HG02973 (cell line): ENCODE measurements around the gene EPHB2.

Experiments
- ATAC-seq: cut with Tn5 transposase; IDR thresholded peaks from one replicate; pipeline ENCODE4 v1.9.1; 2021; ENCODE audit warnings: moderate library complexity; ENCODE audit not compliant: unreplicated experiment

The EPHB2 gene

GRCh38 chr1:22796642-22797041, 86.0 kb downstream of the EPHB2 start:
- no peak for ATAC-seq

- ATAC-seq: no peak
Observed at GRCh38 chr1:22798083-22798482, 87.4 kb downstream of the EPHB2 start.

DNA sequence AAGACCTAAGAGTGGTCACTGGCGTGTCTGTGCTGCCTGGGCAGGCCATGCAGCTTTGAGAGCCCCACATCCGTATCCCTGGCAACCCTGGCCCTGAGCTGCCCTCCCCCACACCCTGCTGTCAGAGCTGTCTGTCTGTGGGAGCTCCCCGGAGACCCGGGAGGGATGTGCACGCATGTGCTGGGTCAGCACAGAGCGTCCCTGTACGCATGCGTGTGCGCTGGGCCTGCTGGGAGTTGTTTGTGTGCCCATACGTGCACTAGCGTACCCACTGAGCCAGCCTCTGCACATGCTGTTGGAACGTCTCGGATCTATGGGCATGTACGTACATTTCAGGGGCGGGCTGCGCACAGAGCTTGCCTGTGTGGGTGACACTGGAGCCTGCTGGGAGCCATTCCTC, 89.3 kb downstream of the EPHB2 start:
- ATAC-seq: no peak

DNA sequence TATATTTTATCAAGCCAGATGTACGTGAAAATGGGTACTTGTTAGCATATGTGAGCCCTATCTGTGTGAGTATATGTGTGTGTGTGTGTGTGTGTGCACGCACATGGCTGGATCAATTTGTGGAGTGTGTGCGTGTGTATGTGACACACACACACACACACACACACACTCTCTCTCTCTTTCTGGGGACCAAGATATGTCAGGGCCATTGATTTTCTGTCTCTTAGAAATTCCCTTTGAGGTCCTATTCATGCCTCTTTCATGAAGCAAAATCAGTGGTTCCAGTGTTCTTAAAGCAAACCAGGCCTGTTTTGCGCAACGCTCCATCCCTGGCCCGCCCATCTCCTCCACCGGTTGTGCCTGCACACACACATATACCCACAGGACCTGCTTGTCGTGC, 90.0 kb downstream of the EPHB2 start:
- ATAC-seq: no peak

DNA sequence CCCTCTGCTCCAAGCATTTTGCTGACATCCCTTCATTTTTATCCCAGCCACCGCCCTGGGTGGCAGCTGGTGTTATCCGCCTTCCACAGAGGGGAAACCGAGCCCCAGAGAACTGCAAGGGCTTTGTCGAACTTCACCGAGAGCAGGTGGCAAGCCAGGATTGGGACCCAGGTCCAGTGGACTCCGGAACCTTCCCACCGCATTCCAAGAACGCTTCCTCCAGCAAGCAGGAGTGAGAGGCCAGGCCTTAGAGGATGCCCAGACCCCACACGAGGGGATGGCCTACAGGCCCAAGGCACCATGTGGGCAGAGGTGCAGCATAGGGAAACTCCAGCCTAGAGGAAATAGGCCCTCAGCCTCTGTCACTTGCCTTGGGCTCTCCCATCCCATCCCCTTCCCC, 90.7 kb downstream of the EPHB2 start:
- ATAC-seq: no peak

- ATAC-seq: no peak
Observed at GRCh38 chr1:22801761-22802160, 91.1 kb downstream of the EPHB2 start.

- ATAC-seq: no peak
Observed at GRCh38 chr1:22803833-22804232, 93.2 kb downstream of the EPHB2 start.

- ATAC-seq: no peak
Observed at GRCh38 chr1:22804406-22804805, 93.8 kb downstream of the EPHB2 start.

DNA sequence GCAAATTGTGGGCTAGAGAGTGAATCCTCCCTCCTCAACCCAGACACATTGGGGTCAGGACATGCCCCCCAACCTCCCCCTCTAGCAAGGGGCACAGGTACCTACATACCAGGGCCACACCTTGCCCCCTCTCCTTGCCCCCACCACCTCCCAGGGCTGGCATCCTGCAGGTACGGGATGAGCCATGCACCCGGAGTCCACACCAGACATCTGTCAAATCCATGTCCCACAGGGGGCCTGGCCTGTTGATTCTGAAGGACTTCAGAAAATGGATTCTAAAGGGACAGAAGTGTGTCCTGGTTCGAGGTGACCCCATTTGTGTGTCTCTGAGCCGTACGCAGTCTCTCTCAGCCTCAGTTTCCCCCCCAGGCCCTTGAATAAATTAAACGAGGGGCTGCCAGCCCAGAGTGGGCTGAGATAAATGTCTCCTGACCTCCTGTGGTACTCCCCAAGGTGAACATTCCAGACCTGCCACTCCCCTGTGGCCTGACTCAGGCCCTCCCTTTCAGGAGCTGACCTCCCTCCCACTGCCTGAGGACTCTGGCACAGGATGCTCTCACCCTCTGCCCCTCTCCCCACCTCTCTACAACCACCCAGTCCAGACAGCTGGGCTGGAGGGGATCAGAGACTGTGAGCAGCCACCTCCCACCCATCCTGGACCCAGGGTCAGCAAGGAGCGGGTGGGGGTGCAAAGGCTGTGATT, 94.5 kb downstream of the EPHB2 start:
- ATAC-seq: no peak

- ATAC-seq: no peak
Observed at GRCh38 chr1:22805672-22806038, 95.0 kb downstream of the EPHB2 start.

DNA sequence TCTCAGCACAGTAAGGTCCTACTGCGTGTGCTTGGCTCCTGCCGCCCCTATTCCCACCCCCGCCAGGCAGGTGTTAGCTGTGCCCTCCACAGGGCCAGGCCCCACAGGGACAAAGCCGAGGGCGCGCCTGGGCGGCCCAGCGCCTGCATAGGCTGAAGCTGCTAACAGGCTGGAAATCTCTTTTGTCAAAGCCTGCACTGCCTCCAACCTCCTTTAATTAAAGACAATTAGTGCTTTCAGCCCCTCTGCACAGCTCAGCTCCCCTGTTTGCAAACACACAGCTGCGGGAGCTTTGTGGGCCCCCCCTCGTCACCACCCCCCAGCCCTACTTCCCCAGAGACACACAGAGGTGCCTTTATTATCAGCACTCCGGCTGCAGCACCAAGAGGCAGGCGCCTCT, 95.9 kb downstream of the EPHB2 start:
- ATAC-seq: no peak

DNA sequence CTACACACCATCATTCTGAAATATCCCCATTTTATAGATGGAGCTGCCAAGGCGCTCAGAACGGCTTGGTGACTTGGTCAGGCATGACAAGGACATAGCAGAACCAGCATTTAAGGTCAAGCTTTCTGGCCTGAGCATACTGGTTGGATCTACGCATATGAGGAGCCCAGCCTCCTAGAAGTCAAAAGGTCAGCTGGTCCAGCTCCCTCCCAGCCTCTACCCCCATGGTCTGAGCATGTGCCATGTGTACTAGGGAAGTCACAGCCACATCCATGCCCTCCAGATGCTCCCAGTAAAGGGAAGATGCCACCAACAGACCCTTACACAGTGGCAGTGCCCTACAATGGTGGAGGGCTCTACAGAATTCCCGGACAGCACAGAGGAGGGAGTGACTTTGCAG, 96.7 kb downstream of the EPHB2 start:
- ATAC-seq: no peak

DNA sequence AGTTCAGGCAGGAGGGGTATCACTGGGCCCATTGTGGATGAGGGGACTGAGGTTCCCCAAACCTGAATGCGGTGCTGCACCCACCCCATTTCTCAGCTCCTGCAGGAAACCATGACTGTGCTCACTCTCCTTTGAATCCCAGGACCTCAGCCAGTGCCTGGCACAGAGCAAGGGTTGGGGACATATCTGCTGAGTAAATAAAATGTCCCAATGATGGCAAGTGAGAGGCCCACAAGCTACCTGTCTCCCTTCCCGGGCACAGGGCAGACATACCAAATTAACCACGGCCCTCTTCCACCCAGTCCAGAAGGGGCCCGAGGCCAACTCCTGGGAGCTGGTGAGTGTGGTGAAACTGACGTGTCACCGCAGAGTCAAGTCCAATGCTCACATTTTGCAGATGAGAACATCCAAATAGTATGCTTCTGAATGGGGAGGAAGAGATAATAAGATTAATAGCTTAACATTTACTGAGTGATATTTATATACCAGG, 97.6 kb downstream of the EPHB2 start:
- ATAC-seq: no peak

- ATAC-seq: no peak
Observed at GRCh38 chr1:22808676-22809483, 98.2 kb downstream of the EPHB2 start.

DNA sequence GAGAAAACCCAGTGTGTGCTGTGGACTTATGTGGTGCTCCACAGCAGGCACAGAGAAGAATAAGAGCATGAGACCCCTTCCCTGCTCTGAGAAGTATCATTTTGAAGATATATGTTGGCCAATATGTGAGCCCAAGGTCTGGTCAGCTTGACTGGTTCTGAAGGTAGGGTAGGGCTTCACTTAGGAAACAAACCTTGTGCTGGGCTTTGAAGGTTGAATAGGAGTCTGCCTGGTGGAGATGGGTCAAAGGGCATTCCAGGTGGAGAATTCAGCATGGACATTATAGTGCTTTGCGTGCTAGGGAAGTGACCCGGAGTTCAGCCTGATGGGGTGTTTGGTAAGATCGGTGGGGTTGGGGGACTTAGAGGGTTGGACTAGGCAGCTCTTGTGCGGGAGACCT, 99.1 kb downstream of the EPHB2 start:
- no peak for ATAC-seq

- ATAC-seq: no peak
Observed at GRCh38 chr1:22810378-22810777, 99.7 kb downstream of the EPHB2 start.

GRCh38 chr1:22812092-22812880, 101.6 kb downstream of the EPHB2 start:
- no peak for ATAC-seq

- ATAC-seq: no peak
Observed at GRCh38 chr1:22812993-22813790, 102.6 kb downstream of the EPHB2 start.

- ATAC-seq: no peak
Observed at GRCh38 chr1:22814176-22815042, 103.8 kb downstream of the EPHB2 start.

GRCh38 chr1:22815043-22815365, 104.4 kb downstream of the EPHB2 start:
- ATAC-seq: no peak
